Cardiac septum (tissue), 1 donor: Measurements from ENCODE around the gene LRRC28. TPM values are rescaled to one million over a fixed set of nuclear protein-coding genes. Genes with fewer than 3 reads are reported as not detected.
A peak's percentile ranks its signal among the peaks of the same experiment; 100 is the strongest.

Experiments
- DNase-seq: peaks from one replicate; pipeline ENCODE4 v3.0.0-alpha.2; 2020; ENCODE audit warnings: low spot score
- intact Hi-C: fragments of 100-400 bp; cut with DNase I; formaldehyde crosslinking; loops from one replicate; pipeline ENCODE4 v1.14.0; 2022
- total RNA-seq: library from RNA; stranded (reverse); fragmentation: NEBNext Ultra II Directional; extraction: Animal tissue kit (Norgen Biotek cat#: 25700); gene quantifications from one replicate; pipeline ENCODE4 v1.2.1, GENCODE V29; 2021
- donor health status: DM: no; HTN: no; CAD: no.

Gene LRRC28
- total RNA-seq, 1 donor from 2014 or later, result 20.9 TPM

GRCh38 chr15:99331381-99331780 lies 80.1 kb downstream of the LRRC28 start:
- no peak for DNase-seq
- intact Hi-C loops, result no loop called here

DNA sequence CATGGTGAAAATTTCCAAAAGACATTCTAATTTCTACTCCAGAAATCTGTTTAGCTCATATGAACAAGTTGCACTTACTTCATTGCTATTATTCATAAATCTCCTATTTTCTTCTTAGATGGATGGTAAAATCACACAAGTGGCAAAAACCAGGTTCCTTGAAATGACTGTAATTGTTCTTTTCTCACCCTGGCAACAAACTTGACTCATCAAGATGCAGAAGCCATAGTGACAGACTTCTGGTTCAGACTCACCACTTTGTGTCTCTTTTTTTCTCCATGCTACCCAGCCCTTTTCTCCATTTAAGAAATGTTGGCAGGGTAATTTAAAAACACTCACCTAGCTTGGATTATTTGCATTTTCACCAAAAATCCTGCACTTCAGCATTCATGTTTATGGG lies 82.1 kb downstream of the LRRC28 start:
- no peak for DNase-seq
- intact Hi-C loops, result no loop called here

DNA sequence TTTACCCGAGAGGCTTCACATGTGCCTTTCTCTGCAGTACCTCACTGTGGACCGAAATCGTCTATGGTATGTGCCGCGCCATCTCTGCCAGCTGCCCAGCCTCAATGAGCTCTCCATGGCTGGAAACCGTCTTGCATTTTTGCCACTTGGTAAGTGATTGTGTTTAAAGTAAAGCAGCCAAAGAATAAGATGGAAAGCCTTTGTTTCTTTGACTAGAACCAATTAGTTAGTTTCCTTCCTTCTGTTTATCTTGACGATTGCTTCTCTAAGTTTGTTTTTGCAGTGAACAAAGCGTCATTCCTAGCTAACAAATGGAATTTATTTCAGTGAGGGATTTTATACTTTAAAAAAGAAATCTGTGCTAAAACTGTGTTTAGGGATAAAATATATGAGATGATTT lies 82.7 kb downstream of the LRRC28 start:
- DNase-seq, result no peak
- intact Hi-C loops, result no loop called here

DNA sequence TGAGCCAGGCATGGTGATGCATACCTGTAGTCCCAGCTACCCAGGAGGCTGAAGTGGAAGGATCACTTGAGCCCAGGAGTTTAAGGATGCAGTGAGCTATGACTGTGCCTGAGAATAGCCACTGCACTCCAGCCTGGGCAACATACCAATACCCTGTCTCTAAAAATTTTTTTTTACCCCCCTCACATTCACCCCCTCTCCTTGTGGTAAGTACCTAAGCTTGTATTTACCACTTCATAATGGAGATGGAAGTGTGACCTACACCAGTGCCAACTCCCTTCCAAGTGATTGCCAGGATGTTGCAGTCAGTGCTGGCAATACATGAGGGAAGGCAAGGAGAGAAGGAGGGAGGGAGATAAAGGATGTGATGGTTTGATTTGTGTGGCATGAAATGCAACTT lies 84.2 kb downstream of the LRRC28 start:
- no peak for DNase-seq
- intact Hi-C loops, result no loop called here

GRCh38 chr15:99336794-99337193 lies 85.5 kb downstream of the LRRC28 start:
- DNase-seq, result no peak
- intact Hi-C loops, result no loop called here

DNA sequence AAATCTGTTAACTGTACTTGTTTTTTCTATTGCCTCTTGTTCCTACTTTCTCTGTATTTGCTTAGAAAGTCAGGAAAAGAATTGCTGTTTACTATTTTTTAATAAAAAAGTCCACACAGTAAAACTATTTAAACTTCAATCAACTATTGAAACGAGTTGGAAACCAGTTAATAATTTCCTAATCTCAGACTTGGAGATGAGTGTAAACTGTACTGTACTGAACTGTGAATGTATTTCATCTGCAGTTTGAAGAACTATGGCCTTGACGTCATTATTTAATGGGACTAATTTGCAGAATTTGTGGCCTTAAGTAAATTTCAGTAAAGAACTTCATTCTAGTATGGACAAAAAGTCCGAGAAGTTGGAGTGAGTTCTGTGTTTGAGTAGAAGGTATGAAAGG lies 89.1 kb downstream of the LRRC28 start:
- no peak for DNase-seq
- intact Hi-C loops, result no loop called here

DNA sequence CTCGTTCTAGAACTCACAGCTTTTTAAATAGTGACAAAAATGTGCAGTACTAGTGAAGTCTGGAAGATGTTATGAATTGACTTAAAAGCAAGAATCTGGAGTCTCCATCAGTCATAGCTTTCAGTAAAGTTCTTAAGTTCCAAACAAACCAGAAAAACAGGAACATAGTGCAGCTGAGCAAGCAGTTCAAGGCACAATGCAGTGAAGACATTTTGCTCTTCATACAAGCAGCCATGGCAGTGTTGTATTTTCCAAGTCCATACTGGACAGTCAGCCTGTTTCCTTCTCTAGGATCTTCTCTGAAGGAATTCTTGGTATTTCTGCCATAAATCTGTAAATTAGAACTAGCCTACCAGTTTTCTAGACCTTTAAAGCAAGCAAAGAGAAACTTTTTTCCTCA lies 90.5 kb downstream of the LRRC28 start:
- DNase-seq, result no peak
- intact Hi-C loops, result no loop called here

DNA sequence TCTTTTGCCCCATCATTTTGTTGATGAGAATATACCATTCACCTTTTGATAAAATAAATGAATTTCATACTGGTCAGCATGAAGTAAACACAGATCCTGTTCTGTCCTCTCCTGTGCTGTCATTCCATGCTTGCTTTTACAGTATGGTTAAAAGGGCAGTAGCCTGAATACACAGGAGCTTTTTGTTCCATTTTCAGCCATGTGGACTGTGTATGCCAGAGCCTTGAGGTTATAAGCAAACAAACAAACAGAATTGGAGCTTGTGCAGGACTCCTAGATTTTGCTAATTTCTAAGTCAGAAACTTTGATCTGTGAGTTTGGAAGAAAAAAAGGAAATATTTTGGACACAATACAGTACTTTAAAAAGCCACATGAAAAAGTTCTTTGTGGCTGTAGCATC lies 91.9 kb downstream of the LRRC28 start:
- DNase-seq, result no peak
- intact Hi-C loops, result no loop called here

DNA sequence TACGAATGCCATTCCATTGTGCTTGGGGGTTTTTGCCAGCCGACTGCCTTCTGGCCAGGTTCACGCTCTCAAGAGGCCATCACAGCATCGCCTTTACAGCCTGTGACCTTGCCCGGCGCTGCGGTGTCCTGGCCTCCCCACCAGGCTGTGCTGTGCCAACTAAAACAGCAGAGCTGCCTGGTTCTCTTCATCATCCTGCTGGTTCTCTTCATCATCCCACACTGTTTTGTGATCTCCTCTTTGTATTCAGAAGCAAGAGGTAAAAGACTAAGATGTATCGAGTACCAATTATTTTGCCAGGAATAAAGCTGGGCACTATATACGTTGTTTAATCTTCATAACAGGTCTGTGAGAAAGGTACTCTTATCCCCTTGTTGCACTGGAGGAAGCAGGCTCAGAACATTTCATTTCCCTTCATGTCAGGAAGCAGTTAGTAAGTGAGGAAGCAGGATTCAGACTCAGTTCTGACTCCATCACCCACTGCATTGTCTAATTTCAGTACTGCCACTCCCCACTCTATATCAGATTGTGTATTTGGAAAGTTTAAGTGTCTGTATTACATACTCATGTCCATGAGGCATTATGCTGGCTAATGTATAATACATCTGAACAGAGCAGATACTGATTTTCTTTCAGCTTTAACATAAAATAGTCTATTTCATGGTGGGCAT lies 92.7 kb downstream of the LRRC28 start:
- intact Hi-C loops, result no loop called here
- peak; percentile 82 for DNase-seq

GRCh38 chr15:99344639-99345038 lies 93.4 kb downstream of the LRRC28 start:
- intact Hi-C loops, result no loop called here
- DNase-seq, result no peak

- no peak for DNase-seq
- intact Hi-C loops, result no loop called here
Measured at GRCh38 chr15:99345242-99345641, 94.0 kb downstream of the LRRC28 start.

DNA sequence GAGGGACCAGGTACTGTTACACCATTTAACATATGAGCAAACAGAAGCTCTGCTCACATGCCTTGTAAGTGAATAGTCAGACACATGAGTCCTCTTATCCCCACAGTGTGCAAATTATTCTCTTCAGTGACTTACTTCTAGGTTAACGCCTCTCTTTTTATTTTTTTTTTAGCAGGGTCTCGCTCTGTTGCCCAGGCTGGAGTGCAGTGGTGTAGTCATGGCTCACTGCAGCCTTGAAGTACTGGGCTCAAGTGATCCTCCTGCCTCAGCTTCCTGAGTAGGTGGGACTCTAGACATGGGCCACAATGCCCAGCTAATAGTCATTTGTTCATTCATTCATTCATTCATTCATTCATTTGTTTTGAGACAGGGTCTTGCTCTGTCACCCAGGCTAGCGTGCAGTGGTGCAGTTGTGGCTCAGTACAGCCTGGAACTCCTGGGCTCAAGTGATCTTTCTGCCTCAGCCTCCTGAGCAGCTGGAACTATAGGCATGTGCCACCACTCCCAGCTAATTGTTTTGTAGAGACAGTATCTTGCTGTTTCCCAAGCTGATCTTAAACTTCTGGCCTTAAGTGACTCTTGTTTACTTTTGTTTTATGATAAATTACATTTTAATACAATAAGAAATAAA lies 94.7 kb downstream of the LRRC28 start:
- no peak for DNase-seq
- intact Hi-C loops, result no loop called here

DNA sequence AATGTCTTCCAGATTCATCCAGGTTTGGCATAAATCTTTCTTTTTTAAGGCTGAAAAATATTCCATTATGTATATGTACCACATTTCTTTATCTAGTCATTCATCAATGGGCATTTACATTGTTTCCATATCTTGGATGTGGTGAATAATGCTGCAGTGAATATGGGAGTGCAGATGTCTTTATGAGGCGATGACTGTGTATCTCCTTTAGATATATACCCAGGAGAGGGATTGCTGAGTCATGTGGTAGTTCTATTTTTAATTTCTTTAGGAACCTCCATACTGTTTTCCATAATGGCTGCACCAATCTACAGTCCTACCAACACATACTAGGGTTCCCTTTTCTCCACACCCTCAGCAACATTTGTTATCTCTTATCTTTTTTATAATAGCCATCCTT lies 96.3 kb downstream of the LRRC28 start:
- DNase-seq, result no peak
- intact Hi-C loops, result no loop called here

DNA sequence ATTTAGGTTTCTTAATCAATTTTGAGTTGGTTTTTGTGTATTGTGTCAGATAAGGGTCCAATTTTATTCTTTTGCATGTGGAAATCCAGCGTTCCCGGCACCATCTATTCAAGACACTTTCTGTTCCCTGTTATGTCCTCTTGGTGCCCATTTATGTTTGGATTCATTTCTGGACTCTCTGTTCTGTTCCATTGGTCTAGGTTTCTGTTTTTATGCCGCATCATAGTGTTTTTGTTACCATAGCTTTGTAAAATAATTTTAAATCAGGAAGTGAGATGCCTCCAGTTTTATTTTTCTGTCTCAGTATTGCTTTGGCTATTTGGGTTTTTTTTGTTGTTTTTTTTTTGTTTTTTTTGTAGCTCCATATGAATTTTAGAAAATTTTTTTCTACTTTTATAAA lies 97.1 kb downstream of the LRRC28 start:
- intact Hi-C loops, result no loop called here
- DNase-seq, result no peak

- DNase-seq, result no peak
- intact Hi-C loops, result no loop called here
Measured at GRCh38 chr15:99350408-99350807, 99.1 kb downstream of the LRRC28 start.

DNA sequence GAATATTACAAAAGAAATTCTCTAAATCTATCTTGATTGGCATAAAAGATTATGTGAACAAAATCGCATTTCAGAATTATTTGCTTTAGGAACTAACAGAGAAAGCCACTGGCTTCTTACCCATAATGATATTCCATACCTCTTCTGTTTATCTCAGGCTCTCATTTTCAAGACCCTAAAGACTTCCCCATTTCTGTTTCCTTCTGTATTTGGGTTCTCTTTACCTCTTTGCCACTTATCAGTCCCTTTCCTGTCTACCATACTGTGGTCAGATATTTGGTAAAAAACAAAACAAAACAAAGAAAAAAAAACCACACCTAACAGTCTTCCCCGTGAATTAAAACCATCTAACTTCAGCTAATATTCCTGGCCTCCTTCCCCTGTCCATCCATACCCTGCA lies 108.5 kb downstream of the LRRC28 start:
- DNase-seq, result no peak
- intact Hi-C loops, result loop anchor here (5.0 kb wide), 1 partner anchor 72 kb away; no protein-coding TSS in a partner anchor

- intact Hi-C loops, result loop anchor here (5.0 kb wide), 1 partner anchor 74 kb away; no protein-coding TSS in a partner anchor
- no peak for DNase-seq
Measured at GRCh38 chr15:99361545-99362185, 110.4 kb downstream of the LRRC28 start.

DNA sequence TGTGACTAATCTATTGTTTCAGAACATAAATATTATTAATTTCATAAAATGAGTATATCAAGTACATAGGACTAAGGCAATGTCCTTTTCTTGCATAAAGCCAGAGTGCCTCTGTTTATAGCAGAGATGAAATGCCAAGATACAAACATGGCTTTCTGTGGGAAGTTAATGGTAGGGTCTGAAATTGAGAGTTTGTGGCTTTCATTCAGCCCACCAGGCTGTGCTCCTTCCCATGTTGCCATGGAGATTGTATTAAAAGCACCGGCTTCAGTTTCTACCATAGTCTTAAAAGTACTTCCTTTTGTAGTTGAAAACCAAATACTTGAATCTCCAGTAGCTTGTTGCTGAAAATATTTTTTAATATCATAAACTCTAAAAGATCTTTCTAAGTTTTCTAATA lies 114.0 kb downstream of the LRRC28 start:
- no peak for DNase-seq
- intact Hi-C loops, result no loop called here

GRCh38 chr15:99366013-99366412 lies 114.7 kb downstream of the LRRC28 start:
- no peak for DNase-seq
- intact Hi-C loops, result no loop called here

GRCh38 chr15:99368743-99369142 lies 117.5 kb downstream of the LRRC28 start:
- no peak for DNase-seq
- intact Hi-C loops, result no loop called here

DNA sequence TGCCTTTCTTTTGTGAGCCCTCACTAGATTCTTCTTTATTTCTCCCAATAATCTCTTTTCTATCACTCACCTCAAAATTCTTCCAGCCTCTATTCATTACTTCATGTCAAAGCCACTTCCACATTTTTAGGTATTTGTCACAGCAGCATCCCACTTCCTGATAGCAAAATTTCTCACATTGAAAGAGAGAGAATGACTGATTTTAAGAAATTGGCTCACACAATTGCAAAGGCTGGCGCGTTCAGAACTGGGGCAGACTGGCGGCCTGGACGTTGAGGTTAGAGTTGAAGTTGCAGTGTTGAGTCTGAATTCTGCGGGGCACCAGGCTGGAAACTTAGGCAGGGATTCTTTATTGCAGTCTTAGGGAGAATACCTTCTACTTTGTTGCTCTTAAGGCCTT lies 117.9 kb downstream of the LRRC28 start:
- intact Hi-C loops, result no loop called here
- DNase-seq, result no peak
